ENCODE results near the gene MAD1L1.

Gene MAD1L1

DNA sequence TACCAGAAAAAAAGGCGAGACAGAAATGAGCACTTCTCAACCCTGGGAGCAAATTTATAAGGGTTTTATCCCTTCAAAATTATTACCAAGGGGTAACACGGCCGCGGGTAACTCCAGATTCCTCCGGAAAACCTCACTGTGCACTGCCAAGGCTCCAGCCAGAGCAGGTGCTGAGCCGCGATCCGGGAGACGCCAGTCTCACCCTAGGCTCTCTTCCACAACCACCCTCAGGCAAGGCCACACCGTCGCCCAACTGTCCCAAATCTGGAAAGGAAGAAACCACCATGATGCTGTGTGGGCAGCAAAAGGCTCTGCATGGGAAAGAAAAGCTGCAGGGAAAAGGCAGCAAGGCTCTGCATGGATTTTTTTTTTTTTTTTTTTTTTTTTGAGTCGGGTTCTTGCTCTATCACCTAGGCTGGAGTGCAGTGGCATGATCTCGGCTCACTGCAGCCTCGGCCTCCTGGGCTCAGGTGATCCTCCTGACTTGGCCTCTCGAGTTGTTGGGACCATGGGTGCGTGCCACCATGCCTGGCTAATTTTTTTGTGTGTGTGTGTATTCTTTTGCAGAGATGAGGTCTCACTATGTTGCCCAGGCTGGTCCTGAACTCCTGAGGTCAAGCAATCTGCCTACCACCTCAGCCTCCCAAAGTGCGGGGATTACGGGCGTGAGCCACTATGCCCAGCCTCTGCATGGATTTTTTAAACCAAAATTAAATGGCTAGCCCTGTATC lies 39.0 kb downstream of the MAD1L1 start:
- H3K27ac ChIP-seq, result peak overlapping the region; percentile 11; the same call in 1 of the 2 replicates
- no peak for DNase-seq (ENCODE audit: low spot score)
- POLR2A ChIA-PET (ENCODE audit: low non-redundant PET), result no interaction called here
- TF ChIP-seq, protein P1, sequence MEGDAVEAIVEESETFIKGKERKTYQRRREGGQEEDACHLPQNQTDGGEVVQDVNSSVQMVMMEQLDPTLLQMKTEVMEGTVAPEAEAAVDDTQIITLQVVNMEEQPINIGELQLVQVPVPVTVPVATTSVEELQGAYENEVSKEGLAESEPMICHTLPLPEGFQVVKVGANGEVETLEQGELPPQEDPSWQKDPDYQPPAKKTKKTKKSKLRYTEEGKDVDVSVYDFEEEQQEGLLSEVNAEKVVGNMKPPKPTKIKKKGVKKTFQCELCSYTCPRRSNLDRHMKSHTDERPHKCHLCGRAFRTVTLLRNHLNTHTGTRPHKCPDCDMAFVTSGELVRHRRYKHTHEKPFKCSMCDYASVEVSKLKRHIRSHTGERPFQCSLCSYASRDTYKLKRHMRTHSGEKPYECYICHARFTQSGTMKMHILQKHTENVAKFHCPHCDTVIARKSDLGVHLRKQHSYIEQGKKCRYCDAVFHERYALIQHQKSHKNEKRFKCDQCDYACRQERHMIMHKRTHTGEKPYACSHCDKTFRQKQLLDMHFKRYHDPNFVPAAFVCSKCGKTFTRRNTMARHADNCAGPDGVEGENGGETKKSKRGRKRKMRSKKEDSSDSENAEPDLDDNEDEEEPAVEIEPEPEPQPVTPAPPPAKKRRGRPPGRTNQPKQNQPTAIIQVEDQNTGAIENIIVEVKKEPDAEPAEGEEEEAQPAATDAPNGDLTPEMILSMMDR (conservative IDR thresholded peaks at IDR 0.05; ENCODE audit: low read depth), result no peak
- CTCF ChIA-PET, result interaction anchor here (0.6 kb wide), 1 partner anchor 204 kb away, joined by 3 read pairs; no protein-coding TSS in a partner anchor

DNA sequence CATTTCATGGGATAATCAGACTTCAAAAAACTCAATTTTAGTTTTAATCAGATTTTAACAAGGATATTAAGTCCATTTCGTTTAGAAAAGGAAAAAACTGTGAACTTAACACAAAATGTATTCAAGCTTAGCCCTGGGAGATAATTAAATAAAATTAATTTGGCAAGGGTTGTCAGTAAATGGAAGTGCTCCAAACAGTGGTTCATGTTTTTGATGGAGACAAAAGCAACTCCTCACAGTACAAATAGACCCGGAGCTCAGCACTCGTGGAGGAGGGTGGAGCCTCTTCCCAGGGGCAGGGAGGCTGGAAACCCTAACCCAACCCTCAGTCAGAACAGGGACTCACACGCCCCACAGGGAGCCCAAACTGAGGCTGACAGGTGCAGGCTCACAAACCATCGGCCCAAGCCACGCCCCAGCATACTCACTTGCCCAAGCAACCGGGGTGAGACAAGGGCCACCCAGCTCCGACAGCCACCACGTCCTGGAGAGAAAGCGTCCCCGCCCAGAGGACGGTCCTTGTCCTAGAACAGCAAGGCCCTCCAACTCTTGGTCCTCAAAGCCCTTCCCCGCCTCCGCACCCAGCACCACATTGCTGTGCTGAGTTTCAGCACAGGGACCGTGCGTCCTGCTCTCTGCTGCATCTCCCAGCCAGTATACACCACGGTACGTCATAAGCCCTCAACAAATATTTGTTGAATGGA lies 39.8 kb downstream of the MAD1L1 start:
- no peak for DNase-seq (ENCODE audit: low spot score)
- CTCF ChIA-PET, result interaction anchor here (0.6 kb wide), 1 partner anchor 88 kb away, joined by 3 read pairs; no protein-coding TSS in a partner anchor

DNA sequence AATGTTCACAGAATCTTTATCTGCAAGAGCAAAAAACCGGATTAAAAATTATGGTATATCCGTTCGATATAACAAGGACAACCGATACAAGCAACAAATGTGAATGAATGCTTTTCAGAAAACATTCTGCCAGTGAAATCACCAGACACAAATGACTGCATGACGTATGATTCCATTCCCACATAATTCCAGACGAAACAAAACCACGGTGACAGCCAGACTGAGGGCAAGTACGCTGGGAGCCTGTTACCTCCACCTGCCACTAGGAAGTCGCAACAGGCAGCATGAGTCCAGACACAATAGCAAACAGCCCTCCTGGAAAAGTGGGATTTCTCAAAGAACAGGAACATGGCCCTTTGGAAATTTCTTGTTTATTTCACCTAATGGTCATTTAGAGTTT lies 41.7 kb downstream of the MAD1L1 start:
- DNase-seq (ENCODE audit: low spot score), result no peak
- TF ChIP-seq, protein P1 (conservative IDR thresholded peaks at IDR 0.05; ENCODE audit: low read depth), result no peak
- CTCF ChIA-PET, result no interaction called here
- POLR2A ChIA-PET (ENCODE audit: low non-redundant PET), result no interaction called here
- peak overlapping the region; percentile 61 for H3K27ac ChIP-seq

More for the DNA sequence above, 39.8 kb downstream of the MAD1L1 start:
- POLR2A ChIA-PET (ENCODE audit: low non-redundant PET), result no interaction called here
- peak overlapping the region; percentile 11; the same call in 1 of the 2 replicates for H3K27ac ChIP-seq
- TF ChIP-seq, protein P1 (conservative IDR thresholded peaks at IDR 0.05; ENCODE audit: low read depth), result no peak

DNA sequence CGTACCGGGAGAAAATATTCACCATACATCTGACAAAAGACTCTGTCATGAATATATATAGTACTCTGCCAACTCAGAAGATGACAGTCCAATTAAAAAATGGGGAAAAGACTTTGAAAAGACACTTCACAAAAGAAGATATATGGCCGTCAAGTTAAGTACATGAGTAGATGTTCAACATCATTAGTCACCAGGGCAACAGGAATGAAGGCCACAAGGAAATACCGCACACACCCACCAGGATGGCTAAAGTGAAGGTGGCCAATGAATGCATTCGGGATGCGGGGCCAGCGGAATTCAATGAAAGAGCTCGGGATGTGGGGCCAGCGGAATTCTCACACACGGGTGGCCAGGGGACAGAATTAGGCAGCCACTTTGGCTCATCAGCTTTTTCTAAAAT lies 42.2 kb downstream of the MAD1L1 start:
- CTCF ChIA-PET, result no interaction called here
- peak; percentile 65 for DNase-seq (ENCODE audit: low spot score)
- peak overlapping the region; percentile 61 for H3K27ac ChIP-seq

DNA sequence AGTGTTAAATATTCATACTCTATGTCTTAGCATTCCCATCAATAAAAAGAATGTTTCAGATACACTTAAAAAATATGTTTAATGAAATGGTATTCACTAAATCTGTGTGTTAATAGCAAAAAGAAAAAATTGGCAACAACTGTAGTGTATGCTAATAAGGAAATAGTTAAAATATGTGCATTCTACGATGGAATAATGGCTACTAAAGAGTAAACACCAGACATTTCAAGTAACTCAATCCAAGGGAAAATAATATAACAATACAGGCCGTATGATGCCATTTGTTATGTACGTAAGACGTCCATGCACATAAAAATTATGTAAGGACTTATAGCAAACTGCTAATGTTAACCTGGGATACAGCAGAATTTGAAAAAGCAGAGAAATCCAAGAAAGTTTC lies 46.6 kb downstream of the MAD1L1 start:
- no peak overlapping the region for H3K27ac ChIP-seq
- TF ChIP-seq, protein P1 (conservative IDR thresholded peaks at IDR 0.05; ENCODE audit: low read depth), result no peak
- ChIA-PET CTCF (no interaction called here), POLR2A (ENCODE audit: low non-redundant PET) (no interaction called here)
- no peak for DNase-seq (ENCODE audit: low spot score)

More for the DNA sequence above, 42.2 kb downstream of the MAD1L1 start:
- TF ChIP-seq, protein P1 (conservative IDR thresholded peaks at IDR 0.05; ENCODE audit: low read depth), result no peak
- POLR2A ChIA-PET (ENCODE audit: low non-redundant PET), result no interaction called here

DNA sequence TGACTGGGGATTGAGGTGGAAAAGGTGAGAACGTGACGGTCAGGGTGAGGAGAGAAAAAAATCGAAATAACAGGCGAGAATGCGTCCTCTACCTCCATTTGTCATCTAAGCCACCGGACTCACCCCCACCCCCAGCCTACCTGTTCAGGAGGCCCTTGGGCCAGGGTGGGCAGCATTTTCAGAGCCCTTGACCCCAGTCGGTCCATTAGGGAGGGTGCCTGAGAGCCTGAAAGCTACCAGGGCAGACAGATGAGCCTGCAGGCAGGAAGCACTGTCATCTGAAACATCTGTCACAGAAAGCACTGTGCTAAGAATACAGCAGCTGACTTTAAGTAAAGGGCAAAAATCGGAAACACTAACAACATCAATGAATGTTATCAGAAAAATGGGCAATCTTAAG lies 47.0 kb downstream of the MAD1L1 start:
- DNase-seq (ENCODE audit: low spot score), result no peak
- TF ChIP-seq, protein P1 (conservative IDR thresholded peaks at IDR 0.05; ENCODE audit: low read depth), result no peak
- no peak overlapping the region for H3K27ac ChIP-seq
- ChIA-PET CTCF (no interaction called here), POLR2A (ENCODE audit: low non-redundant PET) (no interaction called here)

Measured in RWPE1 (cell line).